Sigmoid colon (tissue), 4 donors: ENCODE data around the gene SNX14.
A peak's percentile ranks its signal among the peaks of the same experiment; 100 is the strongest.

ENCODE experiments used
- EP300 ChIP-seq, 4 donors: sonication (generic); formaldehyde crosslinking; IDR thresholded peaks; one replicate each; pipeline ENCODE4 v1.6.1; 2017; ENCODE audit warnings: antibody characterized with exemption in 4 of 4
- POLR2A ChIP-seq, 2 donors: fragments of 450-650 bp; IDR thresholded peaks; one replicate each; pipeline ENCODE4 v1.6.1; 2016; ENCODE audit warnings: antibody characterized with exemption in 2 of 2, mild to moderate bottlenecking in 2 of 2, moderate library complexity in 2 of 2
- POLR2AphosphoS5 ChIP-seq, 4 donors: sonication (generic); formaldehyde crosslinking; IDR thresholded peaks; one replicate each; pipeline ENCODE4 v1.6.1; 2017; ENCODE audit warnings: antibody characterized with exemption in 4 of 4
- TF ChIP-seq, protein P1 (sequence below), 4 experiments: fragments of 450-650 bp in 3 of 4; fragments of 200-600 bp in 1 of 4; IDR thresholded peaks; one replicate each; pipeline ENCODE4 v1.5.1; 2016 to 2019; ENCODE audit warnings: antibody characterized with exemption in 4 of 4, mild to moderate bottlenecking in 3 of 4, moderate library complexity in 2 of 4

DNA sequence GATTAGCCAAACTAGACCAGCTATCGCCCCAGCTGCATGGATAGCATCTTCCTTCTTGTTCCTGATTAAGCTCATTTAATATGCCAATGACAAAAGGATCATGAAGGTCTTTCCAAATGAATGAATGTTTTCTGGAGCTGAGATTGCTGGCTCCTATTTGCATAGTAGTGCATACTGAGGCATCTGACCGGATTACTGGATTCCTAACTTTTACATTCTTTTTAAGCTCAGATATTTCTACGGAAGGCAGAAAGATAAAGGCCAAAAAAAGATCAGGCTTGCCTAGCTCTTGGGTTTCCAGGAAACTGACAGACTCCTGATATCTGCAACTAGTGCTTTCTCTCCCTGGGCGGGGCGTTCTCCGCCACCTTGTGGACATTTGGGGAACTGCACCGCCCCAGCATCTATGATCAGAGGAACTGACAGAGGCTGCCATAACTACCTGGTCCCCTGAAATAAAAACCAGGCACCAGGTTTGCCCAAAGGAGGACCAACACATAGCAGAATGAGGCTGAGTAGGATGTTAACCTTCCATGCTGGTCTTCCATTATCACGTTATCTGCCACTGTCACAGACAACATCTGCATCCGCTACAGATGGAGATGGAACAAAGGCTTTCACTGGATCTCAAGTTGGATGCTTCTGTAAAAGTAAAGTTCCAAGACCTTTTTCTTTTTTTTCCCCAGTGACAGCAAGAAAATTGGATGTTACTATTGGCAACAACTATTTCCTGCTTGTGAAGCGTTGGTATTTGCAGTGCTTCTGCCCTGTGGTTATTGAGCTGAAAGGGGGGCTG lies 110.6 kb downstream of the SNX14 start:
- TF ChIP-seq, protein P1, sequence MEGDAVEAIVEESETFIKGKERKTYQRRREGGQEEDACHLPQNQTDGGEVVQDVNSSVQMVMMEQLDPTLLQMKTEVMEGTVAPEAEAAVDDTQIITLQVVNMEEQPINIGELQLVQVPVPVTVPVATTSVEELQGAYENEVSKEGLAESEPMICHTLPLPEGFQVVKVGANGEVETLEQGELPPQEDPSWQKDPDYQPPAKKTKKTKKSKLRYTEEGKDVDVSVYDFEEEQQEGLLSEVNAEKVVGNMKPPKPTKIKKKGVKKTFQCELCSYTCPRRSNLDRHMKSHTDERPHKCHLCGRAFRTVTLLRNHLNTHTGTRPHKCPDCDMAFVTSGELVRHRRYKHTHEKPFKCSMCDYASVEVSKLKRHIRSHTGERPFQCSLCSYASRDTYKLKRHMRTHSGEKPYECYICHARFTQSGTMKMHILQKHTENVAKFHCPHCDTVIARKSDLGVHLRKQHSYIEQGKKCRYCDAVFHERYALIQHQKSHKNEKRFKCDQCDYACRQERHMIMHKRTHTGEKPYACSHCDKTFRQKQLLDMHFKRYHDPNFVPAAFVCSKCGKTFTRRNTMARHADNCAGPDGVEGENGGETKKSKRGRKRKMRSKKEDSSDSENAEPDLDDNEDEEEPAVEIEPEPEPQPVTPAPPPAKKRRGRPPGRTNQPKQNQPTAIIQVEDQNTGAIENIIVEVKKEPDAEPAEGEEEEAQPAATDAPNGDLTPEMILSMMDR (IDR thresholded peaks at IDR 0.05) = peak; percentile 83 to 100 (median 98)
- TF ChIP-seq POLR2A (IDR thresholded peaks at IDR 0.05) = no peak
- no peak for TF ChIP-seq EP300 (IDR thresholded peaks at IDR 0.05)
- peak in 1 of 4 donors; percentile 14 for TF ChIP-seq POLR2AphosphoS5 (IDR thresholded peaks at IDR 0.05)
